PC-3 (cell line): ENCODE measurements around the gene MED12.

Experiments
- CTCF ChIP-seq: fragments of 300-600 bp; sonication (generic); conservative IDR thresholded peaks from 2 replicates; pipeline ENCODE4 v1.5.1; 2017; ENCODE audit warnings: antibody characterized with exemption, low read depth, mild to moderate bottlenecking, low read length
- EZH2 ChIP-seq: fragments of 300-600 bp; sonication (generic); IDR thresholded peaks from one replicate; pipeline ENCODE4 v1.6.1; 2017; ENCODE audit warnings: antibody characterized with exemption, mild to moderate bottlenecking, low read length; ENCODE audit not compliant: unreplicated experiment
- EZH2phosphoT487 ChIP-seq: fragments of 300-600 bp; sonication (generic); IDR thresholded peaks from 2 replicates; pipeline ENCODE4 v1.6.1; 2018; ENCODE audit warnings: mild to moderate bottlenecking, antibody characterized with exemption, low read length, borderline replicate concordance

GRCh38 chrX:71175531-71175930, 57.1 kb downstream of the MED12 start:
- no peak for TF ChIP-seq EZH2
- no peak for TF ChIP-seq CTCF
- TF ChIP-seq EZH2phosphoT487: no peak
